Astrocyte (in vitro differentiated cells and primary cell): ENCODE results near the gene PCBP3. TPM values are rescaled to one million over a fixed set of nuclear protein-coding genes. Genes with fewer than 3 reads are reported as not detected.

Experiments used
- DNase-seq: peaks from one replicate; pipeline ENCODE4 v3.0.0-alpha.2; 2010; ENCODE audit warnings: low read depth
- FAIRE-seq: peaks from 2 replicates; lab custom pipeline; 2011; peaks lifted over from hg19 to GRCh38; lab: Jason Lieb, UNC
- H2AFZ ChIP-seq: 2 replicates; pipeline ENCODE4 v1.6.0; 2012; ENCODE audit warnings: low read depth, low read length, inconsistent platforms
- H3K27ac ChIP-seq: 2 replicates; pipeline ENCODE4 v1.5.1; 2011; ENCODE audit warnings: low read depth, low read length, inconsistent platforms
- H3K27me3 ChIP-seq: 2 replicates; pipeline ENCODE4 v1.6.0; 2011; ENCODE audit warnings: low read length, inconsistent platforms; ENCODE audit not compliant: insufficient read depth
- H3K36me3 ChIP-seq: 2 replicates; pipeline ENCODE4 v1.5.1; 2011; ENCODE audit warnings: low read length, inconsistent platforms; ENCODE audit not compliant: insufficient read depth
- H3K4me1 ChIP-seq: 2 replicates; pipeline ENCODE4 v1.5.1; 2011; ENCODE audit warnings: low read length, inconsistent platforms; ENCODE audit not compliant: insufficient read depth
- H3K4me2 ChIP-seq: 2 replicates; pipeline ENCODE4 v1.6.0; 2012; ENCODE audit warnings: low read length, inconsistent platforms
- H3K4me3 ChIP-seq: 2 replicates; pipeline ENCODE4 v1.5.1; 2011; ENCODE audit warnings: low read depth, mild to moderate bottlenecking, low read length, inconsistent platforms; ENCODE audit not compliant: insufficient read depth
- H3K79me2 ChIP-seq: 2 replicates; pipeline ENCODE4 v1.6.0; 2012; ENCODE audit warnings: mild to moderate bottlenecking, low read length, inconsistent platforms; ENCODE audit not compliant: insufficient read depth
- H3K9ac ChIP-seq: 2 replicates; pipeline ENCODE4 v1.6.0; 2012; ENCODE audit warnings: mild to moderate bottlenecking, low read length, inconsistent platforms
- H3K9me3 ChIP-seq: 2 replicates; pipeline ENCODE4 v1.5.1; 2012; ENCODE audit warnings: low read depth, mild to moderate bottlenecking, low read length, inconsistent platforms; ENCODE audit not compliant: insufficient read depth
- H4K20me1 ChIP-seq: 2 replicates; pipeline ENCODE4 v1.6.0; 2012; ENCODE audit warnings: low read length, inconsistent platforms; ENCODE audit not compliant: insufficient read depth
- H3K27ac Mint-ChIP-seq: one replicate; pipeline ENCODE4 v1.8.0; 2021; ENCODE audit warnings: mild to moderate bottlenecking, mixed read lengths; ENCODE audit not compliant: unreplicated experiment
- H3K27me3 Mint-ChIP-seq: one replicate; pipeline ENCODE4 v1.8.0; 2021; ENCODE audit warnings: low read depth, mixed read lengths; ENCODE audit not compliant: unreplicated experiment
- H3K36me3 Mint-ChIP-seq: one replicate; pipeline ENCODE4 v1.8.0; 2021; ENCODE audit warnings: low read depth, mixed read lengths; ENCODE audit not compliant: unreplicated experiment
- H3K4me1 Mint-ChIP-seq: one replicate; pipeline ENCODE4 v1.8.0; 2021; ENCODE audit warnings: low read depth, mixed read lengths; ENCODE audit not compliant: unreplicated experiment
- H3K4me3 Mint-ChIP-seq: one replicate; pipeline ENCODE4 v1.8.0; 2021; ENCODE audit warnings: mild to moderate bottlenecking, moderate library complexity, mixed read lengths; ENCODE audit not compliant: unreplicated experiment
- H3K9me3 Mint-ChIP-seq: one replicate; pipeline ENCODE4 v1.8.0; 2021; ENCODE audit warnings: mild to moderate bottlenecking, mixed read lengths; ENCODE audit not compliant: unreplicated experiment
- CTCF ChIP-seq: IDR thresholded peaks from 2 replicates; pipeline ENCODE4 v1.5.1; 2011; ENCODE audit warnings: low read depth, mild to moderate bottlenecking, inconsistent platforms, low read length, moderate library complexity; ENCODE audit not compliant: insufficient read depth
- EZH2 ChIP-seq: IDR thresholded peaks from 2 replicates; pipeline ENCODE4 v1.6.1; 2012; ENCODE audit warnings: mild to moderate bottlenecking, low read length, inconsistent platforms; ENCODE audit not compliant: insufficient read depth
- total RNA-seq: library from RNA; stranded (reverse); gene quantifications from 2 replicates; pipeline ENCODE4 v1.2.1, GENCODE V29; 2021

Gene PCBP3
- total RNA-seq, 1 donor from 2014 or later, result 1.8 TPM

GRCh38 chr21:45930231-45930760, 286.8 kb downstream of the PCBP3 start:
- Histone ChIP-seq H2AFZ (no peak overlapping the region), H4K20me1 (no peaks in the 10 kb centered on the region), H3K9me3 (peaks cover 6% of the 10 kb centered on the region), H3K9ac (no peak overlapping the region), H3K79me2 (no peaks in the 10 kb centered on the region), H3K36me3 (no peaks in the 10 kb centered on the region), H3K4me2 (no peak overlapping the region), H3K27ac (no peak overlapping the region), H3K4me1 (no peaks in the 10 kb centered on the region), H3K4me3 (no peak overlapping the region), H3K27me3 (no peaks in the 10 kb centered on the region)
- Mint-ChIP-seq H3K27me3 (peaks cover 33% of the 10 kb centered on the region), H3K9me3 (peaks cover 7% of the 10 kb centered on the region), H3K4me1 (no peaks in the 10 kb centered on the region), H3K27ac (no peak overlapping the region), H3K36me3 (no peaks in the 10 kb centered on the region), H3K4me3 (no peak overlapping the region)
- FAIRE-seq (no peak), DNase-seq (no peak)
- TF ChIP-seq CTCF (no peak), EZH2 (no peak)

- Mint-ChIP-seq H3K4me1 (no peaks in the 10 kb centered on the region), H3K36me3 (no peaks in the 10 kb centered on the region), H3K4me3 (no peak overlapping the region), H3K27me3 (peaks cover 36% of the 10 kb centered on the region), H3K9me3 (peaks cover 7% of the 10 kb centered on the region), H3K27ac (no peak overlapping the region)
- FAIRE-seq, result no peak
- Histone ChIP-seq H3K4me3 (no peak overlapping the region), H3K36me3 (no peaks in the 10 kb centered on the region), H3K79me2 (no peaks in the 10 kb centered on the region), H3K27me3 (no peaks in the 10 kb centered on the region), H3K4me1 (no peaks in the 10 kb centered on the region), H3K27ac (no peak overlapping the region), H3K4me2 (no peak overlapping the region), H2AFZ (no peak overlapping the region), H3K9ac (no peak overlapping the region), H4K20me1 (no peaks in the 10 kb centered on the region), H3K9me3 (peaks cover 10% of the 10 kb centered on the region)
- no peak for TF ChIP-seq CTCF
- TF ChIP-seq EZH2, result no peak
- DNase-seq, result no peak
Observed at GRCh38 chr21:45930792-45931191, 287.3 kb downstream of the PCBP3 start.

GRCh38 chr21:45931397-45931969, 288.0 kb downstream of the PCBP3 start:
- H3K9me3 ChIP-seq, result peaks cover 17% of the 10 kb centered on the region
- FAIRE-seq (no peak), DNase-seq (no peak)
- Mint-ChIP-seq H3K27me3 (peaks cover 36% of the 10 kb centered on the region), H3K4me3 (no peak overlapping the region), H3K36me3 (no peaks in the 10 kb centered on the region), H3K4me1 (no peaks in the 10 kb centered on the region), H3K9me3 (peaks cover 7% of the 10 kb centered on the region), H3K27ac (no peak overlapping the region)
- no peaks in the 10 kb centered on the region for H4K20me1 ChIP-seq
- no peaks in the 10 kb centered on the region for H3K4me1 ChIP-seq
- no peaks in the 10 kb centered on the region for H3K79me2 ChIP-seq
- H2AFZ ChIP-seq, result no peak overlapping the region
- H3K4me3 ChIP-seq, result no peak overlapping the region
- no peaks in the 10 kb centered on the region for H3K27me3 ChIP-seq
- H3K9ac ChIP-seq, result no peak overlapping the region
- no peak overlapping the region for H3K27ac ChIP-seq
- no peak overlapping the region for H3K4me2 ChIP-seq
- no peaks in the 10 kb centered on the region for H3K36me3 ChIP-seq
- TF ChIP-seq EZH2, result no peak
- no peak for TF ChIP-seq CTCF
